ENCODE data around the gene PHAF1.

The PHAF1 gene

GRCh38 chr16:67128887-67129286 lies 19.1 kb downstream of the PHAF1 start:
- H3K4me3 ChIP-seq (ENCODE audit: low read depth, low read length): no peak overlapping the region
- CTCF ChIA-PET: interaction anchor here (0.8 to 3.5 kb wide), 8 partner anchors 9 to 151 kb away, joined by 3 to 22 read pairs (median 6); partner anchors contain the start of gene B3GNT9
- no peak for TF ChIP-seq CTCF (IDR thresholded peaks at IDR 0.05; ENCODE audit: insufficient read depth, low read length, missing control alignments)
- POLR2A ChIA-PET: no interaction called here
- DNase-seq (ENCODE audit: low read depth, low spot score): no peak

GRCh38 chr16:67129422-67129821 lies 19.7 kb downstream of the PHAF1 start:
- ChIA-PET POLR2A (no interaction called here), CTCF (interaction anchor here (0.8 to 3.5 kb wide), 8 partner anchors 9 to 152 kb away, joined by 3 to 22 read pairs (median 6); partner anchors contain the start of gene B3GNT9)

GRCh38 chr16:67137605-67138004 lies 27.9 kb downstream of the PHAF1 start:
- no peak for TF ChIP-seq CTCF (IDR thresholded peaks at IDR 0.05; ENCODE audit: insufficient read depth, low read length, missing control alignments)
- ChIA-PET CTCF (interaction anchor here (0.5 to 9.3 kb wide), 7 partner anchors 13 to 176 kb away, joined by 3 to 91 read pairs (median 3); partner anchors contain the start of genes CES3 and PHAF1), POLR2A (no interaction called here)
- DNase-seq (ENCODE audit: low read depth, low spot score): no peak
- no peak overlapping the region for H3K4me3 ChIP-seq (ENCODE audit: low read depth, low read length)

More at GRCh38 chr16:67129422-67129821, 19.7 kb downstream of the PHAF1 start:
- H3K4me3 ChIP-seq (ENCODE audit: low read depth, low read length): no peak overlapping the region
- no peak for DNase-seq (ENCODE audit: low read depth, low spot score)
- no peak for TF ChIP-seq CTCF (IDR thresholded peaks at IDR 0.05; ENCODE audit: insufficient read depth, low read length, missing control alignments)

- no peak for DNase-seq (ENCODE audit: low read depth, low spot score)
- POLR2A ChIA-PET: interaction anchor here (0.9 to 1.2 kb wide), 2 partner anchors 9 to 26 kb away, joined by 3 to 4 read pairs; partner anchors contain the start of gene B3GNT9
- no peak overlapping the region for H3K4me3 ChIP-seq (ENCODE audit: low read depth, low read length)
- TF ChIP-seq CTCF (IDR thresholded peaks at IDR 0.05; ENCODE audit: insufficient read depth, low read length, missing control alignments): no peak
- CTCF ChIA-PET: interaction anchor here (0.8 to 9.3 kb wide), 8 partner anchors 10 to 187 kb away, joined by 3 to 91 read pairs (median 6); partner anchors contain the start of genes B3GNT9, CES3 and NOL3
Observed at GRCh38 chr16:67141391-67141790, 31.6 kb downstream of the PHAF1 start.

GRCh38 chr16:67142342-67142741 lies 32.6 kb downstream of the PHAF1 start:
- no peak for TF ChIP-seq CTCF (IDR thresholded peaks at IDR 0.05; ENCODE audit: insufficient read depth, low read length, missing control alignments)
- no peak for DNase-seq (ENCODE audit: low read depth, low spot score)
- H3K4me3 ChIP-seq (ENCODE audit: low read depth, low read length): no peak overlapping the region
- ChIA-PET POLR2A (interaction anchor here (1.2 kb wide), 1 partner anchor 8 kb away, joined by 4 read pairs; the partner anchor contains the start of gene B3GNT9), CTCF (interaction anchor here (0.8 to 9.3 kb wide), 4 partner anchors 14 to 188 kb away, joined by 3 to 91 read pairs (median 8); no protein-coding TSS in a partner anchor)

GRCh38 chr16:67144943-67145342 lies 35.2 kb downstream of the PHAF1 start:
- ChIA-PET CTCF (interaction anchor here (1.0 to 9.3 kb wide), 5 partner anchors 11 to 184 kb away, joined by 3 to 91 read pairs (median 6); partner anchors contain the start of gene CES3), POLR2A (no interaction called here)
- no peak for TF ChIP-seq CTCF (IDR thresholded peaks at IDR 0.05; ENCODE audit: insufficient read depth, low read length, missing control alignments)
- DNase-seq (ENCODE audit: low read depth, low spot score): no peak
- H3K4me3 ChIP-seq (ENCODE audit: low read depth, low read length): no peak overlapping the region
